ENCODE data around the gene GSN. TPM values are rescaled to one million over a fixed set of nuclear protein-coding genes. Genes with fewer than 3 reads are reported as not detected.

GSN gene
- total RNA-seq, 4 donors from 2014 or later: 287 to 1,151 (median 926) TPM

DNA sequence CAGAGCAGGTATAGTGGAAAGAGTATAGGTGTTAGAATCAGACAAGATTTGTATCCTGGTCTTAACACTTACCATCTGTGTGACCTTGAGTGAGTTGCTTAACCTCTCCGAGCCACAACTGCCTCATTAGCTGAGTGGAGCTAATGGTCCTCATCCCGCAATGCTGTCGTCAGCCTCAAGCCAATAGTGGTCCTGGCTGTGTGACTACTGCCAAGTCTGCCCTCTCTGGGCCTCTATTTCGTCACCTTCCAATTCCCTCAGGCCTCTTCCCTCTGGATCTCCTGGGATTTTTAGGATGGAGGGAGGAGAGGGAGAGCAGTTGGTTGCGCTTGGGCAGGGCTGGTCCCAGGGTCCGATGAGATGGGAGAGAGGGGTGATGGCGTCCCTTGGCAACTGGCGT lies 60.5 kb downstream of the GSN start:
- Histone ChIP-seq H3K27me3 (no peaks in the 10 kb centered on the region), H3K4me1 (peaks cover 8 to 95% (median 45%) of the 10 kb centered on the region in 3 donors), H3K4me3 (no peak overlapping the region), H3K36me3 (peaks cover 39 to 100% (median 71%) of the 10 kb centered on the region in 3 donors), H3K27ac (peak overlapping the region; percentile 26 to 98 (median 94)), H3K9me3 (no peaks in the 10 kb centered on the region)
- intact Hi-C loops (cut with DNase I): no loop called here
- no peak for DNase-seq
- WGBS, 2 donors: 89 to 96% methylated on average over 4 to 5 of the region's 8 CpGs
- TF ChIP-seq, protein P1, sequence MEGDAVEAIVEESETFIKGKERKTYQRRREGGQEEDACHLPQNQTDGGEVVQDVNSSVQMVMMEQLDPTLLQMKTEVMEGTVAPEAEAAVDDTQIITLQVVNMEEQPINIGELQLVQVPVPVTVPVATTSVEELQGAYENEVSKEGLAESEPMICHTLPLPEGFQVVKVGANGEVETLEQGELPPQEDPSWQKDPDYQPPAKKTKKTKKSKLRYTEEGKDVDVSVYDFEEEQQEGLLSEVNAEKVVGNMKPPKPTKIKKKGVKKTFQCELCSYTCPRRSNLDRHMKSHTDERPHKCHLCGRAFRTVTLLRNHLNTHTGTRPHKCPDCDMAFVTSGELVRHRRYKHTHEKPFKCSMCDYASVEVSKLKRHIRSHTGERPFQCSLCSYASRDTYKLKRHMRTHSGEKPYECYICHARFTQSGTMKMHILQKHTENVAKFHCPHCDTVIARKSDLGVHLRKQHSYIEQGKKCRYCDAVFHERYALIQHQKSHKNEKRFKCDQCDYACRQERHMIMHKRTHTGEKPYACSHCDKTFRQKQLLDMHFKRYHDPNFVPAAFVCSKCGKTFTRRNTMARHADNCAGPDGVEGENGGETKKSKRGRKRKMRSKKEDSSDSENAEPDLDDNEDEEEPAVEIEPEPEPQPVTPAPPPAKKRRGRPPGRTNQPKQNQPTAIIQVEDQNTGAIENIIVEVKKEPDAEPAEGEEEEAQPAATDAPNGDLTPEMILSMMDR (IDR thresholded peaks at IDR 0.05): no peak
- TF ChIP-seq POLR2A (IDR thresholded peaks at IDR 0.05): no peak

GRCh38 chr9:121328876-121329681 lies 61.1 kb downstream of the GSN start:
- H3K36me3 ChIP-seq: peaks cover 39 to 100% (median 65%) of the 10 kb centered on the region in 3 donors
- WGBS, 2 donors: 76 to 80% methylated on average over 5 to 8 of the region's 16 CpGs

DNA sequence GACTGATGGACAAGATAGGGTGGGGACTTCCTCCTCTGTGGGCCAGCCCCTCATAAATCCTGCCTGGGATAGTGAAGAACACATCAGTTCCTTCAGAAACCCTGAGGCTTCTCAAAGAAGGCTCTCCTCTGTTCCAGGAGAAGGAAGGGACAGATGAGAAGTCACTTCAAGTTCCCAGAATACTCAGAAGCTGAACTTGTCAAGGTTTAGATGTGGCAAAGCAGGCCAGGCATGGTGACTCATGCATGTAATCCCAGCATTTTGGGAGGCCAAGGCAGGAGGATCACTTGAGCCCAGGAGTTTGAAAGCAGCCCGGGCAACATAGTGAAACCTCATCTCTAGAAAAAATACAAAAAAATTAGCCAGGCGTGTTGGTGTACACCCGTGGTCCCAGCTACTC lies 63.6 kb downstream of the GSN start:
- Histone ChIP-seq H3K27me3 (no peaks in the 10 kb centered on the region), H3K27ac (peak overlapping the region; percentile 57 to 98 (median 86)), H3K9me3 (no peaks in the 10 kb centered on the region), H3K36me3 (peaks cover 32 to 89% (median 45%) of the 10 kb centered on the region in 3 donors), H3K4me1 (peaks cover 7 to 95% (median 43%) of the 10 kb centered on the region in 3 donors), H3K4me3 (no peak overlapping the region)
- DNase-seq: no peak
- intact Hi-C loops (cut with DNase I): no loop called here
- TF ChIP-seq POLR2A (IDR thresholded peaks at IDR 0.05): no peak
- TF ChIP-seq, protein P1 (IDR thresholded peaks at IDR 0.05): no peak
- 65 to 76% methylated on average over 3 of the region's 3 CpGs for WGBS, 2 donors

More at GRCh38 chr9:121328876-121329681, 61.1 kb downstream of the GSN start:
- H3K27me3 ChIP-seq: no peaks in the 10 kb centered on the region
- H3K4me3 ChIP-seq: no peak overlapping the region
- H3K4me1 ChIP-seq: peaks cover 8 to 95% (median 43%) of the 10 kb centered on the region in 3 donors
- no peaks in the 10 kb centered on the region for H3K9me3 ChIP-seq
- H3K27ac ChIP-seq: peak overlapping the region; percentile 26 to 98 (median 94)
- no peak for TF ChIP-seq POLR2A (IDR thresholded peaks at IDR 0.05)
- TF ChIP-seq, protein P1 (IDR thresholded peaks at IDR 0.05): no peak
- no peak for DNase-seq
- intact Hi-C loops (cut with DNase I): no loop called here

DNA sequence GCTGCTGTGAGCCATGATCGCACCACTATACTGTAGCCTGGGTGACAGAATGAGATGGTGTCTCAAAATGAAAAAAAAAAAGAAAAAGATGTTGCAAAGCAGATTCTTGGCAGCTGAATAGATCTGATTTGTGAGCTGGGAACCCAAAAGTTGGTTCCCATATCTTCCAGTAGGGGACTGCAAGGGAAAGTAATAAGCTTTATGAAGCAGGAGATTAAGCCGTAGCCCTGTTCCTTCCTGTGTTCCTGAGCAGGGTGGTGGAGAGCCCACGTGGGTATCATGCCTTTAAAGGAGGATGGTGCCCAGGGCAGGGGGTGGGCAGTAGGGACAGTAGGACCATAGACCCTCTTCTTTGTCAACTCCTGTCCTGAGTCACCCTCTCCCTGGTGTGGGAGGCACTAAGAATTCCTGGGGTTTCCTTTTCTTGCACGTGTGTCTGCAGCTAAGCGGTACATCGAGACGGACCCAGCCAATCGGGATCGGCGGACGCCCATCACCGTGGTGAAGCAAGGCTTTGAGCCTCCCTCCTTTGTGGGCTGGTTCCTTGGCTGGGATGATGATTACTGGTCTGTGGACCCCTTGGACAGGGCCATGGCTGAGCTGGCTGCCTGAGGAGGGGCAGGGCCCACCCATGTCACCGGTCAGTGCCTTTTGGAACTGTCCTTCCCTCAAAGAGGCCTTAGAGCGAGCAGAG lies 64.2 kb downstream of the GSN start:
- Histone ChIP-seq H3K9me3 (no peaks in the 10 kb centered on the region), H3K36me3 (peaks cover 32 to 89% (median 42%) of the 10 kb centered on the region in 3 donors), H3K4me3 (no peak overlapping the region), H3K27me3 (no peaks in the 10 kb centered on the region), H3K4me1 (peaks cover 7 to 95% (median 37%) of the 10 kb centered on the region in 3 donors), H3K27ac (peak overlapping the region; percentile 28 to 98 (median 86))
- no peak for DNase-seq
- TF ChIP-seq POLR2A (IDR thresholded peaks at IDR 0.05): no peak
- TF ChIP-seq, protein P1 (IDR thresholded peaks at IDR 0.05): peak in 3 of 6 experiments; percentile 31 to 44 (median 43)
- 74 to 78% methylated on average over 13 to 14 of the region's 14 CpGs for WGBS, 2 donors
- intact Hi-C loops (cut with DNase I): no loop called here

All from esophagus squamous epithelium (tissue), 5 donors.